HG03457 (cell line): ENCODE results near the gene KCNAB2.

Experiments
- ATAC-seq: cut with Tn5 transposase; IDR thresholded peaks from one replicate; pipeline ENCODE4 v1.9.1; 2021; ENCODE audit warnings: moderate number of reproducible peaks; ENCODE audit not compliant: unreplicated experiment

KCNAB2 gene

GRCh38 chr1:6029351-6029750, 16.3 kb upstream of the KCNAB2 start:
- no peak for ATAC-seq

DNA sequence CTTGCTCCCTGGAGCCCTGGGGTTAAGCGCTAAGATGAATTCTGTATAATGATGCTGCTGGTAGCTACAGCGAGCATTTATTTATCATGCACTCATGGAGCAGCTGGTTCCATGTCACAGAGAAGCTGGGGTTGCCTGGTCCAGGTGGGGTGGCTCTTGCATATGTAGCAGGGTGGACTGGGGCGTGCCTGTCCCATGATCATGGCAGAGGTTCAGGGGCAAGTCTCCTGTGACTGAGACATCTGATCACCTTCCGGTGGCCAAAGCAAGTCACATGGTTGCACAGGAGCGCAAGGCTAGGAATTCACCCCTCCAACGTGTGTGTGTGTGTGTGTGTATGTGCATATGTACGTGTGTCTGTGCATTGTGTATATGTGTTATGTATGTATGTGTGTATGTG, 15.6 kb upstream of the KCNAB2 start:
- ATAC-seq = no peak

- ATAC-seq = no peak
These were observed 15.0 kb upstream of the KCNAB2 start for GRCh38 chr1:6030547-6031261.

- no peak for ATAC-seq
These were observed 12.6 kb upstream of the KCNAB2 start for GRCh38 chr1:6033124-6033523.

GRCh38 chr1:6033986-6034749, 11.5 kb upstream of the KCNAB2 start:
- ATAC-seq = no peak

GRCh38 chr1:6034750-6035096, 11.0 kb upstream of the KCNAB2 start:
- no peak for ATAC-seq

DNA sequence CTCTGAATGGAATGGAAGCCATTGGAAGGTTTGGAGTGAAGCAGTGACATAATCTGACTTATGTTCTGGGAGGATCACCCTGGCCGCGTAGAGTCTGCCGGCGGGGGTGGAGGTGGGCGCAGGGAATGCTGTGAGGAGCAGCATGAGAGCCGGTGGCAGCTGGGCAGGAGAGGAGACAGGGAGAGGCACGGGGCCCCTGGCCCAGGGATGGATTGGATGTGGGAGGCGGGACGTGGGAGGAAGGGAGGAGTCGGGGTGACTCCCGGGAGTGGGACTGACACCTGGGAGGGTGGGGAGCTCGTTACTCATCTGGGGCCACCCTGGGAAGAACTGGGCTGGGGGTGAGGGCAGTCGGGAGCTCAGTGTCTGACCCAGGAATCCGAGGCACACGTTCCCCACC, 10.4 kb upstream of the KCNAB2 start:
- ATAC-seq = no peak

- no peak for ATAC-seq
These were observed 10.0 kb upstream of the KCNAB2 start for GRCh38 chr1:6035719-6036118.

GRCh38 chr1:6037338-6037762, 8.3 kb upstream of the KCNAB2 start:
- ATAC-seq = no peak

DNA sequence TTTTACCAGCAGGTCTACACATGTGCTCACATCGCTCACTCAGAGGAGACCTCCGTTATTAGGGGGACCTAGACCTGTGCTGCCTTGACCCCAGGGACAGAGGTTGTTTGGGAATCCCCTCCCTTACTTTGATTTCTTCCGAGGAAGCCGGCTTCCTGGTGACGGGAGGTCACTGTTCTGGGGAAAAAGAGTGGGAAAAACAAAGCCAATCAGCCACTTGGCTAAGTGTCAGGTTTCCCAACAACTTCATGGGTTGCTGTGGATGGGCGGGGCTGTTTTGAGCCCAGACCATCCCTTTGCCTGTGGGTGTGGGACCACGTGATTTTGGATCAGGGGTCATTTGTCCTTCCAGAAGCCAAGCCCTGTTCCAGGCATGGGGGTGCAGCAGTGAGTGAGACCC, 7.1 kb upstream of the KCNAB2 start:
- no peak for ATAC-seq

GRCh38 chr1:6039031-6039430, 6.7 kb upstream of the KCNAB2 start:
- no peak for ATAC-seq

DNA sequence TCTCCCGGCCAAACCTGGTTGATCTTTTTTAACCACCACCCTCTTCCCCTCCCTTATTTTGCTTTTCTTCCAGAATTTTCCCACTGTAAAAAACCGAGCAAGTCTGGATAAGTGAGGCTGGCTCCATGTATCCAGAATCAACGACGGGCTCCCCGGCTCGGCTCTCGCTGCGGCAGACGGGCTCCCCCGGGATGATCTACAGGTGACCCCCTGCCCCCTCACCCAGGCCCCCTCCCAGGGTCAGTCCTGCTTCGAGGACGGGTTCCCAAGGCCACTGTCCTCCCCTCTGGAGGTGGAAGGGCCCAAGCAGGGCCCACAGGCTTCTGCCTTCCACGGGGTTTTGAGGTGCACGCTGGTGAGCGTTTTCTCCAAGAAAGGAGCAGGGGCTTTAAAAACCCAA, 5.2 kb upstream of the KCNAB2 start:
- ATAC-seq = no peak

DNA sequence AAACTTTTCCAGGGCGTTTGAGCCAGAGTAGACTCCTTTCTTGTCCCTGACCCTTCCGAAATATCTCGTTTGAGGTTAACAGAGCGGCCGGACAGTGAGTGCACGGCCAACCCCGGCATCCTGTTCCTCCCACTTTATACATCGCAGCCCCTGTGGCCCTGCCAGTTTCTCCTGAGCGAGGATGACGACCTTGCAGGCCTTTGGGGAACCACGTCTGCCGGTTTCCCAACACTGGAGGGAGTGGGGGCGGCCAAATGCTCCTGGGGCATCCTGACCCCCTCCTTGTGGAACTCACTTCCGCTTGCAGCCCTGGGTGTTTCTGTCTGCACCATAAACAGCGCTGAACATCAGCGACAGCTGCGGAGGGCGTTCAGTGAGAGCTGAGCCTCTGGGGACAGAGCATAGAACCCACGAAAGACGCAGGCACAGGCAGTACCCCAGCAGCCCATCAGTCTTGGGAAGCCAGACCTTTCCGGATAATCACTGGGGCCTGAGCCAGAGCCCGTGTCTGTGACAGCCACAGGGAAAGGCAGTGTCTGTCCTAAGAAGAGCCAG, 4.8 kb upstream of the KCNAB2 start:
- no peak for ATAC-seq

- no peak for ATAC-seq
These were observed 4.1 kb upstream of the KCNAB2 start for GRCh38 chr1:6041432-6042062.

GRCh38 chr1:6043561-6043960, 2.1 kb upstream of the KCNAB2 start:
- ATAC-seq = no peak

DNA sequence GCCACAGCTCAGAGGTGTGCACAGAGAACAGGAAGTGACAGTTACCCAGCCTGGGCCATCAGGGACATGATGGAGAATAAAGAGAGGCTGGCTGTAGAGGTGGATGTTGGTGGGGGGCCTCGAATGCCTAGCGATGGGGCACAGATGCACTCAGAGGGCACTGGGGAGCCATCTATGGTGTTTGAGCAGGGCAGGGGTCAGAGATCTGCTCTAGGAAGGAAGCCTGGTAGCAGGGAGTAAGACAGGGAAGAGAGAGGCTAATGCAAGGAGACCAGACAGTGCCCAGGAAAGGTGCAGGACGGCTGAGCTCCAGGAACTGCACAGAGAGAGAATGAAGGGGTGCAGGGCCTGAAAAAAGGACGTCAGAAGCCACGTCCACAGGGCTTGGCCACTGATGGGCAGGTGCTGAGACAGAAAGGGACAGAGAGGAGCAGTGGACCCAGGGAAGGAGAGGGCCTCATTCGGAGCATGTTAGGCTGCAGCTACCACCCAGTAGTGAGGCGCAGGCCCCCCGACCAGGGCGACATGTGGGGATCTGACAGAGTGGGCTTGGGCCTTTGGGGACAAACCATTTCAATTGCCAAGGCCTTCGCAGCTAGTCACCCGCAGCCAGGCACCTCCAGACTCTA, 1.1 kb upstream of the KCNAB2 start:
- no peak for ATAC-seq

- ATAC-seq = no peak
These were observed 582 bp upstream of the KCNAB2 start for GRCh38 chr1:6045110-6045502.

DNA sequence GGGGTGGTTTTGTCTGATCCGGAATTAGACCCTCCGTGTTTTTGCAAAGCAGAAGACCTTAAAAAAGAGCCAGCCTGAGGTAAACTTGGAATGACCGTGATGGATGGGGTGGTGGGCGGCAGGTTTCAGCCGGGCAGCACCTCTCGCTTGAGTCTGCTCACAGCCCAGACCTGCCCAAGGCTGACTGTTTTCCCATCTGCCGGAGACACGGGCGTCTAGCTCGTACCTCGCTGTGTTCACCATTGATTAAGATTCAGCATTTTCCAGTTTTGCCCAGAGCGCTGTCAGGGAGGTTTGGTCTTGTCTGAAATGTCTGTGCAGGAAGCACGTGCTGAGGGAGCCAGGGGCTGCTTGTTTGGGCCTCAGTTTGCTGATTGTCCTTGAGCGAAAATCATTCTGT, 591 bp downstream of the KCNAB2 start:
- ATAC-seq = no peak

DNA sequence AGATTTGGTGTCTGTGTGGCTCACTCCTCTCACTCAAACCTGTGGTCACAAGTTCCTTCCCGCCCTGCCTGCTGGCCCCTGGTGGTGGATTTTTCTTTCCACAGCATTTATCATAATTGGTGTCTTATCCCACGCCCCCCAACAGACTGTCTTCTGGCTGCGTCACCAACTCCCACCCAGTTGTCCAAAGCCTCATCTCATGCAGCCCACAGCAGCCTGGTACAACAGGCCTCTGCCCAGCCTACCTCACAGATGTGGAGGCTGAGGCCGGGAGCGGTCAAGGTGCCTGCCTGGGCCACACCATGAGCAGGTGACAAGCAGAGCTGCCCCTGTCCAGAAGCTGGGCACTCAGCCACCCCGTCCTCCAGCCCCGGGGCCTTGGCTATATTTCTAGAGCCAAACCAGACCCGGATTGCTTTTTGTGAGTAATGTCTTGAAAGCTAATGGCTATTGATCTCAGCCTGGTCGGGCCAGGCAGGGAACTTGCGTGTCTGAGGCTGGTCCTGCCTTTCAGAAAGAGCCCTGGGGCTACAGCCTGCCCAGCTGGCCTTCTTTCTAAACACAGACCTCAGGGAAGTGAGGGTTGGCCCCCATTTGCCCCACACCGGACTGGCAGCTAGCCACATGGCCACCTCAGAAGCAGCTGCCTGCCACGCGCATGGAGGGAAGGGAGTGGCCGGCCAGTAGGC, 2.6 kb downstream of the KCNAB2 start:
- ATAC-seq = no peak

DNA sequence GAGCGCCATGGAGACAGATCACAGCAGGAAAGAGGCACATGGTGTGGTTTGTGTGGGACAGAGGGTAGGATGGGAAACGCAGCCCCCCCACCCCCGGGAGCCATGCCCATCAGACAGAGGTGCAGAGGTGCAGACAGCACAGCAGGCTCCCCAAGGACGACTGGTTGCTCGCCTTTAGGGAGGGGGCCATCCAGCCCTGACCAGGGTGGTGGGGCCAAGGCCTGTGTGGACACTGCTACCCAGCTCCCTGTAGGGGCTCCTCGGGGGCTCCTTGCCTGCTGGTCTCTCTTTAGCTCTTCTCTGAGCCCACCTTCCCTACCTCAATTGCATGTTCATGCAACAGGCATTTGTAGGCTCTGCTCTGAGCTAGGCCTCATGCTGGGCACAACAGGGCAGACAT, 3.7 kb downstream of the KCNAB2 start:
- no peak for ATAC-seq

- ATAC-seq = no peak
These were observed 5.7 kb downstream of the KCNAB2 start for GRCh38 chr1:6051423-6051822.
